ENCODE measurements around the gene ATP5F1A.

Gene ATP5F1A

GRCh38 chr18:46042571-46043123 is 55.4 kb downstream of the ATP5F1A start:
- DNase-seq = peak; percentile 86

- peak; percentile 65 for DNase-seq
These were observed 57.4 kb downstream of the ATP5F1A start for GRCh38 chr18:46040747-46041104.

- peak; percentile 91 for DNase-seq
These were observed 57.9 kb downstream of the ATP5F1A start for GRCh38 chr18:46040033-46040746.

GRCh38 chr18:46037512-46038305 is 60.4 kb downstream of the ATP5F1A start:
- no peak for DNase-seq

GRCh38 chr18:46035696-46036680 is 62.1 kb downstream of the ATP5F1A start:
- DNase-seq = no peak

GRCh38 chr18:46034230-46034629 is 63.9 kb downstream of the ATP5F1A start:
- DNase-seq = no peak

GRCh38 chr18:46031741-46032140 is 66.4 kb downstream of the ATP5F1A start:
- DNase-seq = no peak
